ENCODE results near the gene LORICRIN.
"Not testable (repeated sequence)": the region's sequence is repeated elsewhere in the genome, so short reads cannot be mapped to it uniquely, and the experiment has no call there.

The LORICRIN gene

GRCh38 chr1:153259387-153259786, at the start of gene LORICRIN:
LORICRIN (plus strand) TSS chr1:153259687; CDS start chr1:153260950, 1,263 bp downstream.
- FAIRE-seq, result no peak

DNA sequence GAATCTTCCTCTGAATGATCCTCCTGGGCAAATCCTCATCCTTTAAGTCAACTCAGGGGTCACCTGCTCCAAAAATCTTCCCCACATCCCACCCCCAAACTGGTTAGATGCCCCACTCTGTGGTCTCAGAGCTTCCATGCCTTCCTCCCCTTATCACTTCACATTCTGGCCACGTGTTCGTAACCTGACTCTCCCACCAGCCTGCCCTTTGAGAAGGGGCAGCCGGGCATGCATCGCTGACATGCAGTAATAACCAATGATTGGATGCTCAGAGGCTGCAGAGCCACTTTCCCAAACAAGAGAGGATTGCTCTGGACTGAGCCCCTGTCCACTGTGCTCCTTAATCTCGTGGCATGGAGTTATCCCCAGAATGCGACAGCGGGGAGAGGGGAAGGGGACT, 49.3 kb upstream of the LORICRIN start:
- FAIRE-seq, result no peak

GRCh38 chr1:153212201-153212600, 47.3 kb upstream of the LORICRIN start:
- no peak for FAIRE-seq

DNA sequence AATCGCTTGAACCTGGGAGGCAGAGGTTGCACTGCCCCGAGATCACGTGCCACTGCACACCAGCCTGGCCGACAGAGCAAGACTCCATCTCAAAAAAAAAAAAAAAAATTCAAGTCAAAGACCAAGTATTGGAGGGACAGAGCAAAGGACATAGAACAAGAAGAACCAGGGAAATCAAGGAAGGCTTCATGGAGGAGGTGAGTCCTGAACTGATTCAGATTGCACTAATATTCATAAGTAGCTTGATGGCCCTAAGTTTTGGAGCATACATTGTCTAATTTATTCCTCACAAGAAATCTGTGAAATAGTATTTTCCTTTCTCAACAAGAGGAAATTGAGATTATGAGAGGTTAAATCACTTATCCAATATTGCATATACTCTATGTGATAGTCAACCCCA, 46.0 kb upstream of the LORICRIN start:
- no peak for FAIRE-seq

GRCh38 chr1:153217212-153217611, 42.3 kb upstream of the LORICRIN start, which contains the start of gene PRR9:
PRR9 (plus strand) TSS chr1:153217584; CDS start chr1:153218145, 561 bp downstream.
- FAIRE-seq, result no peak

DNA sequence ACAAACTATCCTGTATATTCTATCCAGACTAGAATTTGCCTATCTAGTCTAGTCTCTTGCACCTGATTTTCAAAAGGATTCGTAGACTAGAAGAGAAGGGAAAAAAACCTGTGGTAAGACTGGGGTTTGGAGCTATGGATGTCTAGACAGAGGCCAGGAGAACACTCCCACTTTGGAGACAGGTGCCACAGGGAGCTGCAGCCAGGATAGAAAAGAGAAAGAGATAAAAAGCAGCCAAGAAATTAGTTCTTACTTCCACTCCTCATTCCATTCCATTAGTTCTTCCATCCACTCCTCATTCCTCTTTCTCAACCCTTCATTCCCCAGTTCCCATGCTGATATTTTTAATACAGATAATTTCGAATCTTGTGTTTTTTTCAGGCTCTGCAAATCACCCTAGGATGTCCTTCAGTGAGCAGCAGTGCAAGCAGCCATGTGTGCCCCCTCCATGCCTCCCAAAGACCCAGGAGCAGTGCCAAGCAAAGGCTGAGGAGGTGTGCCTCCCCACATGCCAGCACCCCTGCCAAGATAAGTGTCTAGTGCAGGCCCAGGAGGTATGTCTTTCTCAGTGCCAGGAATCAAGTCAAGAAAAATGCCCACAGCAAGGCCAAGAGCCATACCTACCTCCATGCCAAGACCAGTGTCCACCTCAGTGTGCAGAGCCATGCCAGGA, 41.6 kb upstream of the LORICRIN start:
- FAIRE-seq, result no peak

GRCh38 chr1:153220606-153221303, 38.7 kb upstream of the LORICRIN start:
- FAIRE-seq, result no peak

DNA sequence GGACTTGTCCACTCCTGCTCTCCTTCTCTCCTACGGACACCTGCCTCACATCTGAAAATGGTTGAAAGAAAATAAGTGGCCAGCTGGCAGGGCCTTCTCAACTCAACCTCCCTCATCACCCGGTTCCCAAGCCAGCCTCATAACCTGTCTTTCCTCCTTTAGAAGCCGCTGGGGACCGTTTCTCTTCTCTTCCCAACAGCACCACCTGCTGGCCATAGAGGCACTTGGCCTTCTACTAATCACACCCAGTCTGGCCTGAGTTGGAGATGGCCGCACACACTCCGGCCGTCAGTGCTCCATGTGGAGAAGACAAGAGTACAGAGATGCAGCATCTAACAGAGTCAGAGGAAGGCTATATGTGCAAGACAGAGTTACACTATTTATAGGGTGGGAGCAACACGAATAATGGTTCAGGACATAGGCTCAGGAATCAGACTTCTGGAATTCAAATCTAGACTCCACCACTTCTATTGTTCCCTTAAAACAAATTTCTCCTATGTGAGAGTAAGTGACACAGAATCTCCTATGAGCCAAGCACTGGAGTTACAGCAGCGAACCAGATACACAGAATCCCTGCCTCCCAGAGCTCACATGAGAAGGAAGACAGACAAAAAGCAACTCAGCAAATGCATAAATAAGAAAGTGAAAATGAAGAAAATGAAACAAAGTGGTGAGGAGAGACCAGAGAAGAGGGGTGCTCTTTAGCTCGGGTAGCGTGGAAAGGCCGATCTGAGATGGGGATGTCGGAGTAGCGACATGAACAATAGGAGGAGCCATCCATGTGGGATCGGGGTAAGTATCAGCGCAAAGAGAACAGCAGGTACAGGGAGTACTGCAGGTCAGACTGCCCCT, 36.2 kb upstream of the LORICRIN start:
- peak; percentile 37 for FAIRE-seq

- no peak for FAIRE-seq
These were observed 31.7 kb upstream of the LORICRIN start for GRCh38 chr1:153227810-153228209.

- no peak for FAIRE-seq
These were observed 31.0 kb upstream of the LORICRIN start for GRCh38 chr1:153228491-153228890.

- FAIRE-seq, result not testable (repeated sequence)
These were observed 30.2 kb upstream of the LORICRIN start for GRCh38 chr1:153229076-153229829.

DNA sequence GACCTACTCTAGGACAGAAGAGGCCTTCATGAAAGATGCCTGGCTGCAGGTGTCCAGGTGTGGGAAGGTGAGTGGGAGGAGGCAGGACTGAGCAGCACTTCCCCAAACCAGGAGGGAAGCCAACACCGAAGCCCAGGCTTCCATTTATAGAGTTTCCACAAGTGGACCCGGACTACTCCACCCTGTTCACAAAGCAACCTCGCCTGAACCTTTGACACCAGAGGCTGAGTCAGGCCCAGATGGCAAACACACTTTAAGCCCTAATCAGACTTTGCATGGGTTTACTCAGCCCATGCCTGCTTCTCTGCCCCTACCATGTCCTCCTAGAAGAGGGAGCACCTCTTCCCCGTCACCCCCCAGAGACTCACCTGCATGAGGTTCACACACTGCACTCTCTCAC, 28.1 kb upstream of the LORICRIN start:
- FAIRE-seq, result no peak

DNA sequence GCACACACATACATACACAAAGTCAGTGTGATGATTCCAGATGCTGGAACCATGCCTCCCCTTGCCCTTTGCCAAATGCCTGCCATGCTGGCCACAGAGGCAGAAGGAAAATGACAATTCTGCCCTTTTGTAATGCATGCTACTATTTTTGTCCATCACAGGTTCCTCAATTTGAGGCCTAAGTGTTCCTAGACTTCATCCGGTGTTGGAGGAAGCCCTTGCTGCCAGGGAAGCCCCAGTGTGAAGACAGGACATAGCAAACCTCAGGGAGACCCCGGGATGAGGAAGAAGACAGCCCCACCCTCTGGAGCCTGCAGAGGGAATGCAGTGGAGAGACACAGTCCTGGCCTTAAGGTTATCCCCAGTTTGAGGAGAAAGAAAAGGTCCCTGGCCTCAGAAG, 27.7 kb upstream of the LORICRIN start:
- no peak for FAIRE-seq

GRCh38 chr1:153232553-153232952, 26.9 kb upstream of the LORICRIN start:
- FAIRE-seq, result no peak

DNA sequence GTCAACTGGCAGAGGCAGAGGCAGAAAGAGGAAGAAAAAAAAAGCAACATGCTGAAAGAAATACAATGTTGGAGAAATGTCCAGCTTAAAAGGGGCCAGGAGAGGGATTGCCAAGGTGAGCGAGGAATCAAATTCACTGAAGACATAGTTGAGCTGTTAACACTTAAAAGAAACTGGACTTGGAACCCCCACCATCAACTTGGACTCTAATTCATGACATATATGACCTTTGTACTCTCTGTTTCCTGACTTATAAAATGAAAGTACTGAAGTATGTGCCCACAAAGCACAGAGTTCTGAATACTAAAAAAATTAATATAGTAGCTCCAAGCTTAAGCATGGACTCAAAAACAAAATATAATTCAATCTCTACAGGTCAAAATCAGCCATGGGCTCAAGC, 26.0 kb upstream of the LORICRIN start:
- no peak for FAIRE-seq

DNA sequence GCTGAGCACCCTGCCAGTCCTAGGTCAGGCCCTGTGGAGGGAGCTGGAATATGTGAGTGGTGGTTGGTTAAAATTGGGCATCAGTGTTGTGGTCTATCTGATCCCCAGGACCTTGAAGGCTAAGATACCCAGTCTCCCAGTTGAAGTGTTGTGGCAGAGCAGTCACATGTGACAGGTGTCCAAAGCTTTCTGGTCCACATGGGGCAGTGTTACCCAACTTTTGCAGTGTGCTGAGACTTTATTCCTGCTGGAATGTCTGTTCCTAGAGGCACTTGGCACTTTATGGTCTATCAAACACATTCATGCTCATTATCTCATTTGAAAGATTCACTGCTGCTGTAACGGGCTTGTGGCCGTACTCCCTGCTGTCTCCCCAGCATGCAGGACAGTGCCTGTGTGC, 21.0 kb upstream of the LORICRIN start:
- FAIRE-seq, result no peak

- FAIRE-seq, result no peak
These were observed 17.3 kb upstream of the LORICRIN start for GRCh38 chr1:153242160-153242559.

DNA sequence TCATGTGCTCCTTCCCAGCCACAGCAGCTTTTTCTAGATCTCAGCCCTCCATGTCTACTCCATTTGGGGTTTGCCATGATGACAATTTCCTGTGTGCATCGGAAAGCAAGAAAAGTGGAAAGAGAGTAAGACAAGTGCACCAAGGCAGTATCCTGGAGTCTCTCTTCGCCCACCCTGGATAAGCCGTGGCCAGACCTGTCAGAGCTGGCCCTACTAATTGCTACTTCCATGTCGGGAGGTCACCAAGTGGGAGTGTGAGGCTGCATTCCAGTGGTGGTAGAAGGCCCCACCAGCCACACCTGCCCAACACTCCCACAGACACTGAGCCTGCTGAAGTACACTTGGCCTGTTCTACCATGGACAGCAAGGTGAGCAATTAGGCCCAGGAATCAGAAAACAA, 14.0 kb upstream of the LORICRIN start:
- no peak for FAIRE-seq

DNA sequence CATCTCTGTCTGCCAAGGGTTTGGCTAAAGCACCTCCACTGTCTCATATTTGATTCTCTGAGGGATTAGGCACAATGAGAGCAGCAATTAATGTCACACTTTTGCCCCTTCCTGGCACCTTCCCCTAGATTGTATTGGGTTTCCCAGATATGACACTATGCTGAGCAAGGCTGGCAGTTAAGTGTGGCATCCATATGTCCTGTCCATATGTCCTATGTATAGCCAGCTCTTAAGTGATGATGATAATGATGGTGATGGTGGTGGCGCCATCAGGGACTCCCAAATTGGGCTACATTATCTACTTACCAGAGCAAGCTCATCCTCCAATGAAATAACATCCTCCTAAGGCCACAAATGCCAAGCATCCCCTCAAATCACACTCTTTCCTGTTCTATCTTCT, 13.5 kb upstream of the LORICRIN start:
- FAIRE-seq, result no peak

DNA sequence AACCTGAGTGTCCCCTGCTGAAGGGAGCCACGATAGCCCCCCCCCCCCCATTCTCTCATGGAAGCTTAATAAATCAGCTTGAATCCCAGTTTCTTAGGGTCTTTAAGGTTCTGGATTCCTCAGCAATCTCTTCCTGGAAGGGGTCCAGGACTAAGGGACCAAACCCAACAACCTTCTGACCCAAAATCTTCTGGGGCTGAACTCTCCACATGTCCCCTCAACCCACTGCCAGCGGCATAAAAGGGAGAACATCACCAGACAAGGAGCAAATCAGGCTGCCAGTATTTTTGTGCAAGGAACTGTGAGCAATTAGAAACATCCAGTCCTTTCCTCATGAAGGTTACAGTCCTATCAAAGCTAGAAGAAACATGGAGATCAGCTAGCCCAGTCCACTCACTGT, 12.7 kb upstream of the LORICRIN start:
- FAIRE-seq, result no peak

- no peak for FAIRE-seq
These were observed 11.2 kb upstream of the LORICRIN start for GRCh38 chr1:153248176-153248879.

- FAIRE-seq, result no peak
These were observed 9.3 kb upstream of the LORICRIN start for GRCh38 chr1:153250166-153250565.

Measured in G401.6 (cell line).